C4-2B (cell line): ENCODE measurements around the gene RNF144A.

Source experiments
- H3K27ac ChIP-seq: fragments of 450-650 bp; 2 replicates; pipeline ENCODE4 v1.5.1; 2017
- CTCF ChIP-seq: fragments of 450-650 bp; conservative IDR thresholded peaks from 2 replicates; pipeline ENCODE4 v1.5.1; 2017; ENCODE audit warnings: mild to moderate bottlenecking
- ZFX ChIP-seq: fragments of 450-650 bp; IDR thresholded peaks from 2 replicates; pipeline ENCODE4 v1.6.1; 2017

RNF144A gene

DNA sequence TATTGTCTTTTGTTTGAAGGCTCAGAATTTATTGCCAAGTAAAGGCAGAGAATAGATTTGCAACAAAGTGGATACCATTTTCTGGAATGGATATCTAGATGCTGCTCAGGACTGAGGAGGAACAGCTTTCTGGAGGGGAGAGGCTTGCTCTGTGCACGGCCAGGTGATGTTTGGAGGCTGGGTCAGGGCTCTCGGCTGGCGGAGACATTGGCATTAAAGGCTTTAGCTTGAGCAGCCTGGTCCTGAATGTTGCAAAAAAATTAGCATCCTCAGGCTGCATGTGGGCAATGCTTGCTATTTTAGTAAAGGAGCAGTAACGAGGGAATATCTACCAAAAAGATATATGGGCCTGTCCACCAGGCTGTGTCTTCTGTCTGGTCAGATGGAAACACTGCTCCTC is 20.4 kb downstream of the RNF144A start:
- TF ChIP-seq CTCF = no peak
- no peak overlapping the region; the same call in 1 of the 2 replicates for H3K27ac ChIP-seq

- TF ChIP-seq CTCF = no peak
- TF ChIP-seq ZFX = no peak
- no peak overlapping the region for H3K27ac ChIP-seq
Measured at GRCh38 chr2:6939071-6939470, 21.9 kb downstream of the RNF144A start.

GRCh38 chr2:6940820-6941219 is 23.6 kb downstream of the RNF144A start:
- H3K27ac ChIP-seq = no peak overlapping the region

GRCh38 chr2:6941299-6942046 is 24.3 kb downstream of the RNF144A start:
- H3K27ac ChIP-seq = no peak overlapping the region
- TF ChIP-seq ZFX (no peak), CTCF (no peak)

More at GRCh38 chr2:6940820-6941219, 23.6 kb downstream of the RNF144A start:
- no peak for TF ChIP-seq CTCF

GRCh38 chr2:6942848-6943247 is 25.6 kb downstream of the RNF144A start:
- TF ChIP-seq ZFX (no peak), CTCF (no peak)
- H3K27ac ChIP-seq = no peak overlapping the region

GRCh38 chr2:6943523-6943922 is 26.3 kb downstream of the RNF144A start:
- H3K27ac ChIP-seq = no peak overlapping the region
- TF ChIP-seq ZFX (no peak), CTCF (no peak)

GRCh38 chr2:6943971-6944370 is 26.8 kb downstream of the RNF144A start:
- TF ChIP-seq ZFX (no peak), CTCF (no peak)
- H3K27ac ChIP-seq = no peak overlapping the region
